GM23338 (cell line): Measurements from ENCODE around the gene F3. TPM values are rescaled to one million over a fixed set of nuclear protein-coding genes. Genes with fewer than 3 reads are reported as not detected.

Experiments
- ATAC-seq: fragments of 200-7000 bp; cut with Tn5 transposase; 3 replicates; pipeline ENCODE4 v1.9.1; 2020
- DNase-seq: peaks from one replicate; pipeline ENCODE4 v3.0.0-alpha.2; 2015; ENCODE audit warnings: low spot score
- H2AFZ ChIP-seq: fragments of 200-600 bp; sonication (generic); 2 replicates; pipeline ENCODE4 v1.8.0; 2016; ENCODE audit warnings: antibody characterized with exemption, mild to moderate bottlenecking, moderate library complexity
- H3F3A ChIP-seq: fragments of 200-600 bp; sonication (generic); replicated peaks from 2 replicates; pipeline ENCODE4 v1.8.0; 2017; ENCODE audit warnings: antibody characterized with exemption, mixed run types, low read depth
- H3K27ac ChIP-seq: fragments of 200-600 bp; sonication (generic); 2 replicates; pipeline ENCODE4 v1.6.1; 2016; ENCODE audit warnings: low read depth
- H3K27me3 ChIP-seq: fragments of 200-600 bp; sonication (generic); 2 replicates; pipeline ENCODE4 v1.8.0; 2016; ENCODE audit warnings: mild to moderate bottlenecking, mixed run types, moderate library complexity; ENCODE audit not compliant: insufficient read depth
- H3K36me3 ChIP-seq: fragments of 200-600 bp; sonication (generic); 2 replicates; pipeline ENCODE4 v1.8.0; 2016; ENCODE audit warnings: mild to moderate bottlenecking; ENCODE audit not compliant: insufficient read depth
- H3K4me1 ChIP-seq: fragments of 200-600 bp; sonication (generic); 2 replicates; pipeline ENCODE4 v1.8.0; 2016; ENCODE audit warnings: mild to moderate bottlenecking, moderate library complexity; ENCODE audit not compliant: insufficient read depth
- H3K4me2 ChIP-seq: fragments of 200-600 bp; sonication (generic); 2 replicates; pipeline ENCODE4 v1.7.1; 2017; ENCODE audit warnings: mixed run types
- H3K4me3 ChIP-seq: fragments of 200-600 bp; sonication (generic); 2 replicates; pipeline ENCODE4 v1.6.1; 2016; ENCODE audit warnings: mixed run types
- H3K79me2 ChIP-seq: fragments of 200-600 bp; sonication (generic); replicated peaks from 2 replicates; pipeline ENCODE4 v1.8.0; 2017; ENCODE audit warnings: mild to moderate bottlenecking; ENCODE audit not compliant: insufficient read depth
- H3K9me2 ChIP-seq: fragments of 200-600 bp; sonication (generic); 2 replicates; pipeline ENCODE4 v1.8.0; 2017; ENCODE audit not compliant: insufficient read depth
- H4K20me1 ChIP-seq: fragments of 200-600 bp; sonication (generic); replicated peaks from 2 replicates; pipeline ENCODE4 v1.8.0; 2017; ENCODE audit warnings: mild to moderate bottlenecking; ENCODE audit not compliant: insufficient read depth
- H3K27ac Mint-ChIP-seq: 2 replicates; pipeline ENCODE4 v1.8.0; 2020; ENCODE audit warnings: inconsistent platforms, mild to moderate bottlenecking, moderate library complexity, mixed read lengths
- H3K27me3 Mint-ChIP-seq: 3 replicates; pipeline ENCODE4 v1.8.0; 2022; ENCODE audit warnings: low read depth, mild to moderate bottlenecking, moderate library complexity, mixed read lengths, inconsistent platforms; ENCODE audit not compliant: insufficient read depth, poor library complexity
- H3K36me3 Mint-ChIP-seq: 3 replicates; pipeline ENCODE4 v1.8.0; 2021; ENCODE audit warnings: low read depth, mild to moderate bottlenecking, inconsistent platforms, moderate library complexity, mixed read lengths
- H3K4me1 Mint-ChIP-seq: 3 replicates; pipeline ENCODE4 v1.8.0; 2020; ENCODE audit warnings: mild to moderate bottlenecking, inconsistent platforms, mixed read lengths
- H3K4me3 Mint-ChIP-seq: 3 replicates; pipeline ENCODE4 v1.8.0; 2021; ENCODE audit warnings: moderate library complexity, mild to moderate bottlenecking, inconsistent platforms, mixed read lengths
- H3K9me3 Mint-ChIP-seq: 3 replicates; pipeline ENCODE4 v1.8.0; 2020; ENCODE audit warnings: moderate library complexity, mild to moderate bottlenecking, inconsistent platforms, mixed read lengths
- CREB1 ChIP-seq: fragments of 250-450 bp; sonication (Bioruptor Pico); IDR thresholded peaks from 2 replicates; pipeline ENCODE4 v1.5.0; 2020; ENCODE audit warnings: low read depth, mild to moderate bottlenecking, moderate library complexity
- EZH2 ChIP-seq: fragments of 200-600 bp; sonication (generic); IDR thresholded peaks from one replicate; pipeline ENCODE4 v1.8.0; 2017; ENCODE audit warnings: antibody characterized with exemption, mild to moderate bottlenecking, low read depth; ENCODE audit not compliant: unreplicated experiment
- EZH2phosphoT487 ChIP-seq: fragments of 200-600 bp; sonication (generic); IDR thresholded peaks from one replicate; pipeline ENCODE4 v1.8.1; 2018; ENCODE audit warnings: antibody characterized with exemption; ENCODE audit not compliant: unreplicated experiment
- JUNB ChIP-seq: IDR thresholded peaks from one replicate; pipeline ENCODE4 v1.6.1; 2016; ENCODE audit warnings: antibody characterized with exemption; ENCODE audit not compliant: unreplicated experiment
- NANOG ChIP-seq: IDR thresholded peaks from 2 replicates; pipeline ENCODE4 v1.6.1; 2016; ENCODE audit warnings: antibody characterized with exemption, borderline replicate concordance
- POLR2AphosphoS5 ChIP-seq: IDR thresholded peaks from 2 replicates; pipeline ENCODE4 v1.6.1; 2016; ENCODE audit warnings: antibody characterized with exemption, low read depth
- polyA plus RNA-seq: library from polyadenylated mRNA; unstranded; fragments of >200 nt; fragmentation: Nextera tagmentation; extraction: Ambion mirVana; gene quantifications from 2 replicates; pipeline ENCODE4 v1.2.1, GENCODE V29; 2016
- total RNA-seq: library from RNA; depleted of rRNA; stranded (reverse); fragments of >200 nt; shearing (Covaris generic); gene quantifications from 2 replicates; pipeline ENCODE4 v1.2.3, GENCODE V29; 2014
- TF ChIP-seq, protein P1 (sequence below), 2 experiments: fragments of 200-600 bp in 1 of 2; sonication (generic) in 1 of 2; conservative IDR thresholded peaks; 2 replicates each; pipeline versions ENCODE4 v1.5.1 to v1.6.1; 2016 to 2017; ENCODE audit warnings: antibody characterized with exemption in 2 of 2, low read depth in 2 of 2, mild to moderate bottlenecking in 2 of 2, moderate library complexity in 1 of 2
- TF ChIP-seq, protein P2 (sequence below): IDR thresholded peaks from one replicate; pipeline ENCODE4 v1.6.1; 2018; ENCODE audit warnings: antibody characterized with exemption; ENCODE audit not compliant: unreplicated experiment
- TF ChIP-seq, protein P3 (sequence below): IDR thresholded peaks from 2 replicates; pipeline ENCODE4 v1.6.1; 2016; ENCODE audit warnings: antibody characterized with exemption

The F3 gene
- total and polyA plus RNA-seq, 2 experiments from 2014 or later = 6.9 to 9.7 TPM

GRCh38 chr1:94538243-94538827, 3.2 kb downstream of the F3 start:
- no peak for TF ChIP-seq EZH2
- TF ChIP-seq, protein P1, sequence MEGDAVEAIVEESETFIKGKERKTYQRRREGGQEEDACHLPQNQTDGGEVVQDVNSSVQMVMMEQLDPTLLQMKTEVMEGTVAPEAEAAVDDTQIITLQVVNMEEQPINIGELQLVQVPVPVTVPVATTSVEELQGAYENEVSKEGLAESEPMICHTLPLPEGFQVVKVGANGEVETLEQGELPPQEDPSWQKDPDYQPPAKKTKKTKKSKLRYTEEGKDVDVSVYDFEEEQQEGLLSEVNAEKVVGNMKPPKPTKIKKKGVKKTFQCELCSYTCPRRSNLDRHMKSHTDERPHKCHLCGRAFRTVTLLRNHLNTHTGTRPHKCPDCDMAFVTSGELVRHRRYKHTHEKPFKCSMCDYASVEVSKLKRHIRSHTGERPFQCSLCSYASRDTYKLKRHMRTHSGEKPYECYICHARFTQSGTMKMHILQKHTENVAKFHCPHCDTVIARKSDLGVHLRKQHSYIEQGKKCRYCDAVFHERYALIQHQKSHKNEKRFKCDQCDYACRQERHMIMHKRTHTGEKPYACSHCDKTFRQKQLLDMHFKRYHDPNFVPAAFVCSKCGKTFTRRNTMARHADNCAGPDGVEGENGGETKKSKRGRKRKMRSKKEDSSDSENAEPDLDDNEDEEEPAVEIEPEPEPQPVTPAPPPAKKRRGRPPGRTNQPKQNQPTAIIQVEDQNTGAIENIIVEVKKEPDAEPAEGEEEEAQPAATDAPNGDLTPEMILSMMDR (conservative IDR thresholded peaks at IDR 0.05; ENCODE audit: low read depth in 2 of 2) = peak in 1 of 2 experiments; percentile 21; a peak in 1 of 4 replicates
- peaks cover 12% of the 10 kb centered on the region; the same call in 1 of the 2 replicates for H3K36me3 ChIP-seq
- H3K27me3 ChIP-seq = peaks cover 24% of the 10 kb centered on the region
- H3K4me2 ChIP-seq = peak overlapping the region; percentile 8; the same call in 1 of the 2 replicates
- no peaks in the 10 kb centered on the region for H3K9me2 ChIP-seq
- Mint-ChIP-seq H3K4me3 (no peak overlapping the region), H3K27me3 (peaks cover 21% of the 10 kb centered on the region), H3K27ac (no peak overlapping the region), H3K36me3 (peaks cover 21% of the 10 kb centered on the region; the same call in 2 of the 3 replicates), H3K9me3 (no peaks in the 10 kb centered on the region), H3K4me1 (peaks cover 34% of the 10 kb centered on the region)
- H4K20me1 ChIP-seq = no peaks in the 10 kb centered on the region
- DNase-seq = peak; percentile 38
- no peak overlapping the region for H3K4me3 ChIP-seq
- peak; percentile 3; the same call in 1 of the 3 replicates for ATAC-seq
- no peak overlapping the region for H2AFZ ChIP-seq
- H3K79me2 ChIP-seq = peaks cover 39% of the 10 kb centered on the region
- peaks cover 8% of the 10 kb centered on the region; the same call in 1 of the 2 replicates for H3F3A ChIP-seq
- no peak overlapping the region for H3K27ac ChIP-seq
- H3K4me1 ChIP-seq = peaks cover 39% of the 10 kb centered on the region

DNA sequence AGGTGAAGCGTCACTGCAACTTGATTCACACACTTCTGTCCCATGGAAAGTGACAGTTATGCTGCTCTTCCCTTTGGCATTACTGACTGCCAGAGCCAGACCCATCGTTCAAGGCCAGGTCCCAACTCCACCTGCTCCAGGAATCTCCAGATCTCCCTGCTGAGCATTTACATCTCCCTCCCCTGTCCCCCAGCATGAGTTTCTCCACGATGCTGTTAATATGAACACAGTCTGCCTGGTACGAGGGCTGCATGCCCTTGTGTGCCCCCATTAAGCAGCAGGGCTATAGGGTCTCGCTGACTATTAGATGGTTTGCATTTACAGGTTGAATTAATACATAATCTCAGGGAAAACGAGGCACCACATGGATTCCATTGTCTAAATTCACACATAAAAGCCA, 4.3 kb downstream of the F3 start:
- Histone ChIP-seq H3K79me2 (peaks cover 39% of the 10 kb centered on the region), H3K4me3 (no peak overlapping the region), H3K27ac (no peak overlapping the region), H2AFZ (no peak overlapping the region), H3K36me3 (peaks cover 14% of the 10 kb centered on the region; the same call in 1 of the 2 replicates), H3K4me2 (no peak overlapping the region), H3F3A (peaks cover 3% of the 10 kb centered on the region; the same call in 1 of the 2 replicates), H3K4me1 (peaks cover 29% of the 10 kb centered on the region), H3K9me2 (no peaks in the 10 kb centered on the region), H4K20me1 (no peaks in the 10 kb centered on the region; the same call in 1 of the 2 replicates), H3K27me3 (peaks cover 14% of the 10 kb centered on the region)
- TF ChIP-seq, protein P2, sequence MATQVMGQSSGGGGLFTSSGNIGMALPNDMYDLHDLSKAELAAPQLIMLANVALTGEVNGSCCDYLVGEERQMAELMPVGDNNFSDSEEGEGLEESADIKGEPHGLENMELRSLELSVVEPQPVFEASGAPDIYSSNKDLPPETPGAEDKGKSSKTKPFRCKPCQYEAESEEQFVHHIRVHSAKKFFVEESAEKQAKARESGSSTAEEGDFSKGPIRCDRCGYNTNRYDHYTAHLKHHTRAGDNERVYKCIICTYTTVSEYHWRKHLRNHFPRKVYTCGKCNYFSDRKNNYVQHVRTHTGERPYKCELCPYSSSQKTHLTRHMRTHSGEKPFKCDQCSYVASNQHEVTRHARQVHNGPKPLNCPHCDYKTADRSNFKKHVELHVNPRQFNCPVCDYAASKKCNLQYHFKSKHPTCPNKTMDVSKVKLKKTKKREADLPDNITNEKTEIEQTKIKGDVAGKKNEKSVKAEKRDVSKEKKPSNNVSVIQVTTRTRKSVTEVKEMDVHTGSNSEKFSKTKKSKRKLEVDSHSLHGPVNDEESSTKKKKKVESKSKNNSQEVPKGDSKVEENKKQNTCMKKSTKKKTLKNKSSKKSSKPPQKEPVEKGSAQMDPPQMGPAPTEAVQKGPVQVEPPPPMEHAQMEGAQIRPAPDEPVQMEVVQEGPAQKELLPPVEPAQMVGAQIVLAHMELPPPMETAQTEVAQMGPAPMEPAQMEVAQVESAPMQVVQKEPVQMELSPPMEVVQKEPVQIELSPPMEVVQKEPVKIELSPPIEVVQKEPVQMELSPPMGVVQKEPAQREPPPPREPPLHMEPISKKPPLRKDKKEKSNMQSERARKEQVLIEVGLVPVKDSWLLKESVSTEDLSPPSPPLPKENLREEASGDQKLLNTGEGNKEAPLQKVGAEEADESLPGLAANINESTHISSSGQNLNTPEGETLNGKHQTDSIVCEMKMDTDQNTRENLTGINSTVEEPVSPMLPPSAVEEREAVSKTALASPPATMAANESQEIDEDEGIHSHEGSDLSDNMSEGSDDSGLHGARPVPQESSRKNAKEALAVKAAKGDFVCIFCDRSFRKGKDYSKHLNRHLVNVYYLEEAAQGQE = no peak
- TF ChIP-seq POLR2AphosphoS5 (no peak), CREB1 (no peak), NANOG (no peak), EZH2phosphoT487 (no peak), JUNB (no peak)
- TF ChIP-seq, protein P3, sequence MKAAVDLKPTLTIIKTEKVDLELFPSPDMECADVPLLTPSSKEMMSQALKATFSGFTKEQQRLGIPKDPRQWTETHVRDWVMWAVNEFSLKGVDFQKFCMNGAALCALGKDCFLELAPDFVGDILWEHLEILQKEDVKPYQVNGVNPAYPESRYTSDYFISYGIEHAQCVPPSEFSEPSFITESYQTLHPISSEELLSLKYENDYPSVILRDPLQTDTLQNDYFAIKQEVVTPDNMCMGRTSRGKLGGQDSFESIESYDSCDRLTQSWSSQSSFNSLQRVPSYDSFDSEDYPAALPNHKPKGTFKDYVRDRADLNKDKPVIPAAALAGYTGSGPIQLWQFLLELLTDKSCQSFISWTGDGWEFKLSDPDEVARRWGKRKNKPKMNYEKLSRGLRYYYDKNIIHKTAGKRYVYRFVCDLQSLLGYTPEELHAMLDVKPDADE = no peak
- Mint-ChIP-seq H3K9me3 (no peaks in the 10 kb centered on the region), H3K36me3 (peaks cover 30% of the 10 kb centered on the region), H3K27ac (no peak overlapping the region), H3K27me3 (peaks cover 17% of the 10 kb centered on the region), H3K4me1 (peaks cover 23% of the 10 kb centered on the region), H3K4me3 (no peak overlapping the region)
- ATAC-seq (no peak), DNase-seq (no peak)
